Keratinocyte (primary cell): ENCODE measurements around the gene MAGI1.

ENCODE experiments used
- CTCF ChIP-seq, 3 experiments: IDR thresholded peaks in 1 of 3; conservative IDR thresholded peaks in 1 of 3; optimal IDR thresholded peaks in 1 of 3; 2 replicates in 2 of 3; 3 replicates in 1 of 3; pipeline versions ENCODE3 to v1.5.1; 2011; ENCODE audit warnings: low read length in 3 of 3, mild to moderate bottlenecking in 3 of 3, moderate library complexity in 2 of 3, control low read depth in 1 of 3, inconsistent platforms in 1 of 3; ENCODE audit not compliant: insufficient read depth in 2 of 3; ENCODE audit errors: extremely low read depth in 1 of 3
- EZH2 ChIP-seq: IDR thresholded peaks from one replicate; pipeline ENCODE4 v1.6.1; 2012; ENCODE audit warnings: inconsistent platforms, mild to moderate bottlenecking, low read length, moderate library complexity

GRCh38 chr3:65971293-65972252 is 67.1 kb downstream of the MAGI1 start:
- TF ChIP-seq CTCF (optimal IDR thresholded peaks at IDR 0.05 in 1 of 3, IDR thresholded peaks at IDR 0.05 in 1 of 3, conservative IDR thresholded peaks at IDR 0.05 in 1 of 3; ENCODE audit: extremely low read depth in 1 of 3, insufficient read depth in 2 of 3, low read length in 3 of 3), result no peak
- no peak for TF ChIP-seq EZH2
